ENCODE results near the gene GIPC1.

Gene GIPC1

DNA sequence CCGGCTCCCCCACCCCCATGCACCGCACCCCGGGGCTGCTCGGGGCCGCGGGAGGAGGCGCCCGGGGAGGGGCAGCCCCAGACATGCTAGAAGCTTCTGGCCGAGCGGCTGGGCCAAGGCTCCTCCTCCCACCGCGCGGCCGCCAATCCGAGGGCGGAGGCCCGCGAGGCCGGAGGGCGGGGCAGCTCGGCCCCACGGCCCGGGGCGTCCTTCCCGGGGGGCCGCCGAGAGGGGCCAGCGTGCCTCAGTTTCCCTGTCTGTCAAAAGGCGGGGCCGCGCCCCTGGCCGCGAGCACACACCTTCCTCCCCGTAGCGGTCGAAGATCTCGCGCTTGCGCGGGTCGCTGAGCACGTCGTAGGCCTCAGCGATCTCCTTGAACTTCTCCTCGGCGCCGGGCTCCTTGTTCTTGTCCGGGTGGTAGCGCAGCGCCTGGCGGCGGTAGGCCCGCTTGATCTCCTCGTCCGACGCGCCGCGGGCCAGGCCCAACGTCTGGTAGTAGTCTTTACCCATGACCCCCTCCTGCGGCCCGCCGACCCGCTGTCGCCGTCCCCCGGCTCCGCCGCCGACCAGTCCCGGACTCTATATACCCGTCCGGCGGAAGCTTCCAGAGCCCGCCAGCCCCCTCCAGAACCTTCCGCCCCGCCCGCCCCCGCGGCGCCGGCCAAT is 22.0 kb upstream of the GIPC1 start, which contains the start of gene DNAJB1:
Gene DNAJB1 (minus strand): TSS at position 558 of the 666 bp plus-strand sequence. CDS start 48 bp downstream, at position 510.
- DNase-seq (ENCODE audit: low read depth), result peak; percentile 79
- H3K4me3 ChIP-seq (ENCODE audit: low read depth, low read length), result peak within 1 kb of the TSS; percentile 96
- TF ChIP-seq, protein P1, sequence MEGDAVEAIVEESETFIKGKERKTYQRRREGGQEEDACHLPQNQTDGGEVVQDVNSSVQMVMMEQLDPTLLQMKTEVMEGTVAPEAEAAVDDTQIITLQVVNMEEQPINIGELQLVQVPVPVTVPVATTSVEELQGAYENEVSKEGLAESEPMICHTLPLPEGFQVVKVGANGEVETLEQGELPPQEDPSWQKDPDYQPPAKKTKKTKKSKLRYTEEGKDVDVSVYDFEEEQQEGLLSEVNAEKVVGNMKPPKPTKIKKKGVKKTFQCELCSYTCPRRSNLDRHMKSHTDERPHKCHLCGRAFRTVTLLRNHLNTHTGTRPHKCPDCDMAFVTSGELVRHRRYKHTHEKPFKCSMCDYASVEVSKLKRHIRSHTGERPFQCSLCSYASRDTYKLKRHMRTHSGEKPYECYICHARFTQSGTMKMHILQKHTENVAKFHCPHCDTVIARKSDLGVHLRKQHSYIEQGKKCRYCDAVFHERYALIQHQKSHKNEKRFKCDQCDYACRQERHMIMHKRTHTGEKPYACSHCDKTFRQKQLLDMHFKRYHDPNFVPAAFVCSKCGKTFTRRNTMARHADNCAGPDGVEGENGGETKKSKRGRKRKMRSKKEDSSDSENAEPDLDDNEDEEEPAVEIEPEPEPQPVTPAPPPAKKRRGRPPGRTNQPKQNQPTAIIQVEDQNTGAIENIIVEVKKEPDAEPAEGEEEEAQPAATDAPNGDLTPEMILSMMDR (conservative IDR thresholded peaks at IDR 0.05; ENCODE audit: low read depth, low read length), result no peak

DNA sequence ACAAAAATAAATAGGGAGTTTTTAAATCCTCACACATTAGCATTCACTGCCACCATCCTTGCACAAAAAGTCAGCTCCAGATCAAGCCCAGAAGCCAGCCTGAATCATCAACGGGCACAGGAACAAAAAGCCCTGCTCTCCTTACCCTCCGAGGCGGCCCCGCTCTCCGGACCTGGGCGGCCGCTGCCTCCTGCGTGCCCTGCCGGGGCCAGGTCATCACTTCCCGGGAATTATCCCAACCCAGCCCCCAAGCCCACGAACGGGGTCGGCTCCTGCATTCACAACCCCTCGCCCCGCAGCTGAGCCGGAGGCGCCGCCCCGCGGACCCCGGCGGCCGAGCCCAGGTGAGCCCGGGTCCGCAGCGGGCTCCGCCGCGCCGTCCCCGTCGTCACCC is 21.5 kb upstream of the GIPC1 start:
- H3K4me3 ChIP-seq (ENCODE audit: low read depth, low read length), result peak overlapping the region; percentile 96
- TF ChIP-seq, protein P1 (conservative IDR thresholded peaks at IDR 0.05; ENCODE audit: low read depth, low read length), result no peak
- no peak for DNase-seq (ENCODE audit: low read depth)

DNA sequence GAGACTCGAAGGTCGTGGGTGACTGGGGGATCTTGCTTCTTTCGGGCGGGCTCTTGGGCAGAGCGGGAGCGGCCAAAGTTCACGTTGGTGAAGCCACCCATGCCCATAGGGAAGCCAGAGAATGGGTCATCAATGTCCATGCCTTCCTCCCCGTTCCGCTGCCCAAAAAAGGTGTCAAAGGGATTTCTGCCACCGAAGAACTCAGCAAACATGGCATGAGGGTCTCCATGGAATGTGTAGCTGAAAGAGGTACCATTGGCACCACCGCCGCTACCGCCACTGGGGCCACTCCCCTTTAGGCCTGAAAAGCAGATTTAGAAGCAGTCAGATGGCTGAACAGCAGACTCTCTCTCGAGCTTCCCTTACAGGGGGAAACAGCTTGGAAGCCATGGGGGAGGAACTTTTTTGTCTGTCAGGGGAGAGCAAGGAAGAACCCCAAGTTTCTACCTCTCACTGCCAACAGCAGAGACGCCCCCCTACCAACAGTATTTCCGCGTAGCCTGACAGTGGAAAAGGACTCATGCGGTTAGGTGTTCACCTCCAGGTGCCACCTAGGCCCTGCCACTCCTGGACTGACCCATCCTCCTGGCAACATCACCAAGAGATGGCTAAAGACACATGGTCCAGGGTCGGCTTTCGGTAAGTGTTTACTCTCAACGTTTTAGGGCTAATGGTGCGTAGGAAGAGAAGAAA is 21.0 kb upstream of the GIPC1 start:
- DNase-seq (ENCODE audit: low read depth), result no peak
- TF ChIP-seq, protein P1 (conservative IDR thresholded peaks at IDR 0.05; ENCODE audit: low read depth, low read length), result no peak
- H3K4me3 ChIP-seq (ENCODE audit: low read depth, low read length), result peak overlapping the region; percentile 96

DNA sequence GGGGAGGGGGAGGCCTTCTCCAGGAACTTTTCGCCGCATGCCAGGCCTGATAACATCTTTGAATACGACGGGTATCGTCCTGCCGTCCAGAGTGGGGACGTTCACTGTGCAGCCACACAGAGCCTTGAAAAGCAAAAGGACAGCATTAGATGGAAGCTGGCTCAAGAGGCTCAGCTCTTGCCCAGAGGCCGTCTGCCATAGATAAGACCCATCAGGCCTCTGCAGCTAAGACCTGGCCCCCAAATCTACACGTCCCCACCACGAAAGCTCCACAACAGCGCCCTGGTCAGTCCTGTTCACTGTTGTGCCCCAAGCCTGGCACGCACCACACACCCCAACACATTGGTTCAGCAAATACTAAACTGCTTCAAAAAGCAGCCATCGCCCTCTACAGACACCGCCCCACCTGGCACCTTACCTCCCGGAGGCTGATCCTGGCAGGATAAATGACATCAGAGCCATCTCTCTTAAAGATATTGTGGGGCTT is 20.2 kb upstream of the GIPC1 start:
- TF ChIP-seq, protein P1 (conservative IDR thresholded peaks at IDR 0.05; ENCODE audit: low read depth, low read length), result no peak
- H3K4me3 ChIP-seq (ENCODE audit: low read depth, low read length), result peak overlapping the region; percentile 96
- no peak for DNase-seq (ENCODE audit: low read depth)

DNA sequence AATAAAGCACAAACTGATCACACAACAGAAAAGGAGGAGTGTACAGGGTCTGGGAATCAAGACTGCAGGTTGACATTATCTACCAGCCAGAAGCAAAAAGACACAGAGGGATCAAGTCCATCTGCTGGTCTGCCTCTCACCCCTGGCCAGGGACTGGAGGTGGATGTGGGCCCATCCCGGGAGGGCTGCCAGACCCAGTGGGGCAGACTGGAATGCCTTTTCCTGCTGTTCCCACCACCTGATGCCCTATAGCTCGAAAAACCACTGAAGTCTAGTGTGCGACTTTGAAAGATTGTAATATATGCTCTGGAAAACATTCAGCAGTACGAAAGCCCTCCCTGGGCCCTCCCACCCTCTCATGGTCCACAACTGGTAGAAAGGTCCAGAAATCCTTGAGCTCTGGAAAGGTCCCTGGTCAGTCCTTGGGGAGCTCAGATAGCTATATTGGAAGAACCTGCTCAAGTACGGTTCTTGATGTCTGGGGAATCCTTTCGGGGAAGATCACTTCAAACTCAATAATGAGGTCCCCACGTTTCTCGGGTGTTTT is 19.6 kb upstream of the GIPC1 start:
- TF ChIP-seq, protein P1 (conservative IDR thresholded peaks at IDR 0.05; ENCODE audit: low read depth, low read length), result no peak
- peak overlapping the region; percentile 96 for H3K4me3 ChIP-seq (ENCODE audit: low read depth, low read length)

DNA sequence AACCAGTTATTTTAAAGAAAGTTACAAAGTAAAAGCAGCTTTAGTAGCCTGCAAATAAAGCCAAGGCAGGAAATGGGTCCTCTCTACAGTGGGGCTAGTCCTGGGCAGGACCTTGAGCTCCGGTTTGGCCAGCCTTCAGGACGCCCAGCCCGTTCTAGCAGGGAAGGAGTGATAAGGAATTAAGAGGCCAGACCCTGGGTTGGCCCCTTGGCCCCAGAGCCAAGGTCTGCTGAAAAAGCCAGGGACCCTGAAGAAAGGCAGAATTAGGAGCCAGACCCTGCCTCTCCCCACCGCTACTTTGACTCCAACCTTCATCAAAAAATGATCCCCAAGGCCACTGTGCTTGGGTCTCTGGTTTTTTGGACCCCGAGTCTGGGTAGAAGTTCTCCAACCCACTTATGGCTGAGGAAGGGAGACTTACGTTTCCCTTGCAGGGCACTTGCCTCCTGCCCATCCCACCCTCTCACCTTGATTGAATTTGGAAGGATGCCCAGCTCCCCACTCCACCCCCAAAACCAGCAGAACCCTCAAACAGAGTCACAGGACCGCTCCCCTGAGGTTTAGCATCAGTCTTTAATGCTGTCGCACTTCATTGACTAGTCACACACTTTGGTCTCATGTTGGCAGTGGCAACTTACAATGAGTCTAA is 18.4 kb upstream of the GIPC1 start:
- no peak for DNase-seq (ENCODE audit: low read depth)
- TF ChIP-seq, protein P1 (conservative IDR thresholded peaks at IDR 0.05; ENCODE audit: low read depth, low read length), result no peak
- H3K4me3 ChIP-seq (ENCODE audit: low read depth, low read length), result no peak overlapping the region

More for the DNA sequence above, 19.6 kb upstream of the GIPC1 start:
- DNase-seq (ENCODE audit: low read depth), result no peak

Measured in choroid plexus epithelial cell (primary cell).